ENCODE data around the gene TBCD.

Gene TBCD

GRCh38 chr17:82780971-82781893 is 29.4 kb downstream of the TBCD start:
- no peak overlapping the region for H3K4me2 ChIP-seq (ENCODE audit: low read depth, low read length, poor library complexity, severe bottlenecking)
- H3K27ac ChIP-seq (ENCODE audit: low read depth, low read length), result no peak overlapping the region
- H3K4me3 ChIP-seq (ENCODE audit: insufficient read depth, low read length, poor library complexity, severe bottlenecking), result no peak overlapping the region
- no peaks in the 10 kb centered on the region for H3F3A ChIP-seq (ENCODE audit: insufficient read depth)
- H2AFZ ChIP-seq (ENCODE audit: low read depth, low read length, severe bottlenecking), result no peak overlapping the region
- no peak overlapping the region for H3K9ac ChIP-seq (ENCODE audit: low read length)
- H4K20me1 ChIP-seq (ENCODE audit: low read depth, low read length), result no peaks in the 10 kb centered on the region
- no peaks in the 10 kb centered on the region for H3K36me3 ChIP-seq (ENCODE audit: low read length)
- TF ChIP-seq EZH2phosphoT487 (conservative IDR thresholded peaks at IDR 0.05; ENCODE audit: low read length), result no peak
- no peak for TF ChIP-seq CTCF (IDR thresholded peaks at IDR 0.05; ENCODE audit: insufficient read depth, low read length, poor library complexity, severe bottlenecking)
- H3K79me2 ChIP-seq (ENCODE audit: insufficient read depth, low read length), result no peaks in the 10 kb centered on the region
- H3K27me3 ChIP-seq (ENCODE audit: low read length), result no peaks in the 10 kb centered on the region
- no peaks in the 10 kb centered on the region for H3K9me3 ChIP-seq (ENCODE audit: insufficient read depth, low read length)
- H3K9me2 ChIP-seq (replicated peaks; ENCODE audit: insufficient read depth, low read length), result no peaks in the 10 kb centered on the region

- Histone ChIP-seq H3K4me2 (ENCODE audit: low read depth, low read length, poor library complexity, severe bottlenecking) (no peak overlapping the region), H3K27ac (ENCODE audit: low read depth, low read length) (no peak overlapping the region; the same call in 1 of the 2 replicates)
- peak; percentile 96 for TF ChIP-seq CTCF (IDR thresholded peaks at IDR 0.05; ENCODE audit: insufficient read depth, low read length, poor library complexity, severe bottlenecking)
- TF ChIP-seq EZH2phosphoT487 (conservative IDR thresholded peaks at IDR 0.05; ENCODE audit: low read length), result no peak
Measured at GRCh38 chr17:82781894-82782274, 30.0 kb downstream of the TBCD start.

GRCh38 chr17:82782657-82783207 is 30.9 kb downstream of the TBCD start:
- no peak overlapping the region for H3K4me3 ChIP-seq (ENCODE audit: insufficient read depth, low read length, poor library complexity, severe bottlenecking)
- no peak overlapping the region for H3K9ac ChIP-seq (ENCODE audit: low read length)
- H2AFZ ChIP-seq (ENCODE audit: low read depth, low read length, severe bottlenecking), result no peak overlapping the region
- no peaks in the 10 kb centered on the region for H3K9me3 ChIP-seq (ENCODE audit: insufficient read depth, low read length)
- no peak overlapping the region for H3K27ac ChIP-seq (ENCODE audit: low read depth, low read length)
- no peaks in the 10 kb centered on the region for H3K36me3 ChIP-seq (ENCODE audit: low read length)
- no peaks in the 10 kb centered on the region for H3F3A ChIP-seq (ENCODE audit: insufficient read depth)
- no peaks in the 10 kb centered on the region for H3K9me2 ChIP-seq (replicated peaks; ENCODE audit: insufficient read depth, low read length)
- TF ChIP-seq CTCF (IDR thresholded peaks at IDR 0.05; ENCODE audit: insufficient read depth, low read length, poor library complexity, severe bottlenecking), result no peak
- TF ChIP-seq EZH2phosphoT487 (conservative IDR thresholded peaks at IDR 0.05; ENCODE audit: low read length), result no peak
- H3K27me3 ChIP-seq (ENCODE audit: low read length), result no peaks in the 10 kb centered on the region
- H4K20me1 ChIP-seq (ENCODE audit: low read depth, low read length), result no peaks in the 10 kb centered on the region
- H3K79me2 ChIP-seq (ENCODE audit: insufficient read depth, low read length), result no peaks in the 10 kb centered on the region
- H3K4me2 ChIP-seq (ENCODE audit: low read depth, low read length, poor library complexity, severe bottlenecking), result no peak overlapping the region

More at GRCh38 chr17:82781894-82782274, 30.0 kb downstream of the TBCD start:
- Histone ChIP-seq H3K79me2 (ENCODE audit: insufficient read depth, low read length) (no peaks in the 10 kb centered on the region), H3K36me3 (ENCODE audit: low read length) (no peaks in the 10 kb centered on the region), H3K4me3 (ENCODE audit: insufficient read depth, low read length, poor library complexity, severe bottlenecking) (no peak overlapping the region), H3K9me3 (ENCODE audit: insufficient read depth, low read length) (no peaks in the 10 kb centered on the region), H3F3A (ENCODE audit: insufficient read depth) (no peaks in the 10 kb centered on the region), H3K27me3 (ENCODE audit: low read length) (no peaks in the 10 kb centered on the region), H3K9ac (ENCODE audit: low read length) (no peak overlapping the region), H3K9me2 (replicated peaks; ENCODE audit: insufficient read depth, low read length) (no peaks in the 10 kb centered on the region), H4K20me1 (ENCODE audit: low read depth, low read length) (no peaks in the 10 kb centered on the region), H2AFZ (ENCODE audit: low read depth, low read length, severe bottlenecking) (no peak overlapping the region)
